WERI-Rb-1 (cell line): ENCODE results near the gene CCDC150.

Experiments used
- DNase-seq: peaks from one replicate; pipeline ENCODE4 v3.0.0-alpha.2; 2020
- H3K27ac ChIP-seq: fragments of 250-450 bp; sonication (Bioruptor Pico); 2 replicates; pipeline ENCODE4 v1.5.1; 2020; ENCODE audit warnings: mild to moderate bottlenecking, moderate library complexity
- H3K27me3 ChIP-seq: fragments of 250-450 bp; sonication (Bioruptor Pico); 2 replicates; pipeline ENCODE4 v1.5.1; 2021; ENCODE audit warnings: mild to moderate bottlenecking, low read depth, moderate library complexity; ENCODE audit not compliant: insufficient read depth, severe bottlenecking
- H3K36me3 ChIP-seq: fragments of 250-450 bp; sonication (Bioruptor Pico); 2 replicates; pipeline ENCODE4 v1.5.1; 2020; ENCODE audit warnings: mild to moderate bottlenecking, moderate library complexity
- H3K4me3 ChIP-seq: 2 replicates; pipeline ENCODE4 v1.5.1; 2011; ENCODE audit warnings: low read depth, mild to moderate bottlenecking, control low read depth, low read length
- H3K9me3 ChIP-seq: fragments of 250-450 bp; sonication (Bioruptor Pico); 2 replicates; pipeline ENCODE4 v1.5.1; 2021; ENCODE audit warnings: mild to moderate bottlenecking, moderate library complexity; ENCODE audit not compliant: severe bottlenecking
- TF ChIP-seq, protein P1 (sequence below): IDR thresholded peaks from 2 replicates; pipeline ENCODE4 v1.5.1; 2011; ENCODE audit warnings: low read depth, mild to moderate bottlenecking, control low read depth, inconsistent platforms, low read length

Gene CCDC150

DNA sequence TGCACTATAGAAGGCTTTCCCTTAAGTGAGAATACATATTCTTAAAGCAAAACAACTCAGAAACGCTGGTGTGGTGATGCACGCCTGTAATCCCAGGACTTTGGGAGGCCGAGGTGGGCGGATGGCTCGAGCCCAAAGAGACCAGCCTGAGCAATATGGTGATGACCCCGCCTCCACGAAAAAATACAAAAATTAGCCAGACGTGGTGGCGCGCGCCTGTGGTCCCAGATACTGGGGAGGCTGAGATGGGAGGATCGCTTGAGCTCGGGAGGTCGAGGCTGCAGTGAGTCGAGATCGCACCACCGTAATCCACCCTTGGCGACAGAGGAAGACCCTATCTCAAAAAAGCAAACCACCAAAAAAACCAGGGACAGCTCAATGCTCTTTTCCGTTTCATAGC, 750 bp upstream of the CCDC150 start:
- H3K9me3 ChIP-seq = no peaks in the 10 kb centered on the region
- peak overlapping the region; percentile 1; the same call in 1 of the 2 replicates for H3K4me3 ChIP-seq
- no peaks in the 10 kb centered on the region for H3K27me3 ChIP-seq
- TF ChIP-seq, protein P1, sequence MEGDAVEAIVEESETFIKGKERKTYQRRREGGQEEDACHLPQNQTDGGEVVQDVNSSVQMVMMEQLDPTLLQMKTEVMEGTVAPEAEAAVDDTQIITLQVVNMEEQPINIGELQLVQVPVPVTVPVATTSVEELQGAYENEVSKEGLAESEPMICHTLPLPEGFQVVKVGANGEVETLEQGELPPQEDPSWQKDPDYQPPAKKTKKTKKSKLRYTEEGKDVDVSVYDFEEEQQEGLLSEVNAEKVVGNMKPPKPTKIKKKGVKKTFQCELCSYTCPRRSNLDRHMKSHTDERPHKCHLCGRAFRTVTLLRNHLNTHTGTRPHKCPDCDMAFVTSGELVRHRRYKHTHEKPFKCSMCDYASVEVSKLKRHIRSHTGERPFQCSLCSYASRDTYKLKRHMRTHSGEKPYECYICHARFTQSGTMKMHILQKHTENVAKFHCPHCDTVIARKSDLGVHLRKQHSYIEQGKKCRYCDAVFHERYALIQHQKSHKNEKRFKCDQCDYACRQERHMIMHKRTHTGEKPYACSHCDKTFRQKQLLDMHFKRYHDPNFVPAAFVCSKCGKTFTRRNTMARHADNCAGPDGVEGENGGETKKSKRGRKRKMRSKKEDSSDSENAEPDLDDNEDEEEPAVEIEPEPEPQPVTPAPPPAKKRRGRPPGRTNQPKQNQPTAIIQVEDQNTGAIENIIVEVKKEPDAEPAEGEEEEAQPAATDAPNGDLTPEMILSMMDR = no peak
- H3K27ac ChIP-seq = no peak overlapping the region
- H3K36me3 ChIP-seq = no peaks in the 10 kb centered on the region
- no peak for DNase-seq

DNA sequence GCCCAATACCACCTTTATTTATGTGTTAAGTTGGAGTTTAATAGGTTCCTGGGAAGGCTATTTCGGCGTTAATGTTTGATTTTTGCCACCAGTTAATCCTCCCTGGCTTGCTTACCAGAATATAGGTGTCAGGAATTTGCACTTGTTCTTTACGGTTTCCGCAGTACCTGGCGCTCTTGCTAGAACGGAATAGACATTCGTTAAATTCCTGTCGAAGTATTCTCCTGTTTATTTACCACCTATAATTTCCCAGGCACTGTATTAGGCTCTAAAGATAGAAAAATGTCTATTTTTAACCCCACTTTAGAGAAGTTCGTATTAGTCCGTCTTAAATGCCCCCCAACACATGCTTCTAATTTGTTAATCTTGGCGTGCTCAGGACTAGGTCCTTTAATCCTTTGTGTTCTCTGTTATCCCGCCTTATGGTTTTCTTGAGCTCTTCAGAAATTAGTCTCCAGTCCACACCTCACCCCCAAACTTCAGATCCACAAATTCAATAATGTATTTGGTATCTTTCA, 575 bp downstream of the CCDC150 start:
- Histone ChIP-seq H3K27ac (peak overlapping the region; percentile 79), H3K36me3 (no peaks in the 10 kb centered on the region), H3K4me3 (peak overlapping the region; percentile 73), H3K27me3 (no peaks in the 10 kb centered on the region), H3K9me3 (no peaks in the 10 kb centered on the region)
- DNase-seq = no peak
- TF ChIP-seq, protein P1 = no peak

DNA sequence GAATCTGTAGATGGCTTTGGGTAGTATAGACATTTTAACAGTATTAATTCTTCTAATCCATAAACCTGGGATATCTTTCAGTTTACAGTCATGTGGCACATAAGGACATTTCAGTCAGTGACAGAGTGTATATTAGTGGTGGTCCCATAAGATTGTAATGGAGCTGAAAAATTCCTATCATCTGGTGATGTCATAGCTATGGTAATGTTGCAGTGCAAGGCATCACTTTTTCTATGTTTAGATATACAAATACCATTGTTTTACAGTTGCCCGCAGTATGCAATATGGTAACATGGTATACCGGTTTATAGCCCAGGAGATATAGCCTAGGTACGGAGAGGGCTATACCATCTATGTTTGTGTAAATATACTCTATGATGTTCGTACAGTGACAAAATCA, 9.7 kb downstream of the CCDC150 start:
- TF ChIP-seq, protein P1 = no peak
- H3K27ac ChIP-seq = no peak overlapping the region
- DNase-seq = no peak
- no peak overlapping the region for H3K4me3 ChIP-seq
- peaks cover 3% of the 10 kb centered on the region for H3K36me3 ChIP-seq
- no peaks in the 10 kb centered on the region for H3K27me3 ChIP-seq
- peaks cover 4% of the 10 kb centered on the region for H3K9me3 ChIP-seq

DNA sequence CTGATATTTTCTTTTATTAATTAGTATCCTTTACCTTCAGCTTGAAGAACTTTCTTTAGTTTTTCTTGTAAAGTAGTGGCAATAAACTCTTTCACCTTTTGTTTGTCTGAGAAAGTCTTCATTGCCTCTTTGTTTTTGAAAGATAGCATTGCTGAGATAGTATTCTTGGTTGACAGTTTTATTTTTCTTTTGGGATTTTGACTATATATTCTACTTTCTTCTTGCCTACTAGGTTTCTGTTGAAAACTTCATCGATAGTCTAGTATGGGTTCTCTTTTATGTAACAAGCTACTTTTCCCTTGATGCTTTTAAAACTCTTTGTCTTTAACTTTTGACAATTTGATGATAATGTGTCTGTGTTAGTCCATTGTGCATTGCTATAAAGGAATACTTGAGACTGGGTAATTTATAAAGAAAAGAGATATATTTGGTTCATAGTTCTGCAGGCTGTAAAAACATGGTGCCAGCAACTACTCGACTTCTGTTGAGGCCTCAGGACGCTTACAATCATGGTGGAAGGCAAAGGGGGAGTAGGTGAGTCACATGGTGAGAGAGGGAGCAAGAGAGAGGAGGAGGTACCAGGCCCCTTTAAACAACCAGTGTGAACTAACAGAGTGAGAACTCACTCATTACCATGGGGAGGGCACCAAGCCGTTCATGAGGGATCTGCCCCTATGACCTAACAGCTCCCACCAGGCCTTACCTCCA, 12.0 kb downstream of the CCDC150 start:
- DNase-seq = no peak
- Histone ChIP-seq H3K4me3 (no peak overlapping the region), H3K36me3 (peaks cover 3% of the 10 kb centered on the region), H3K27ac (no peak overlapping the region), H3K27me3 (no peaks in the 10 kb centered on the region), H3K9me3 (peaks cover 4% of the 10 kb centered on the region)
- TF ChIP-seq, protein P1 = no peak

DNA sequence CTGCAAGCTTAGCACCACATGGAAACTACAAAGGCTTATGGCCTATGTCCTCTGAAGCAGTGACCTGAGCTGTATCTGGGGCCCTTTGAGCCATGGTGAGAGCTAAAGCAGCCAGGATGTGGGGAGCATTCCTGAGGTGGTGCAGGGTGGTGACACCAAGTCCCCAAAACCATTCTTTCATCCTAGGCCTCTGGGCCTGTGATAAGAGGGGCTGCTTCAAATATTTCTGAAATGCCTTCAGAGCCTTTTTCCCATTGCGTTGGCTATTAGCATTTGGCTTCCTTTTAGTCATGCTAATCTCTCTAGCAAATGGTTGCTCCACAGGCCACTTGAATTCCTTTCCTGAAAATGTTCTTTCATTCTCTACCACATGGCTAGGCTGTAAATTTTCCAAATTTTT, 13.4 kb downstream of the CCDC150 start:
- Histone ChIP-seq H3K27me3 (no peaks in the 10 kb centered on the region), H3K27ac (no peak overlapping the region), H3K9me3 (peaks cover 4% of the 10 kb centered on the region), H3K36me3 (peaks cover 6% of the 10 kb centered on the region), H3K4me3 (no peak overlapping the region)
- TF ChIP-seq, protein P1 = no peak
- no peak for DNase-seq

DNA sequence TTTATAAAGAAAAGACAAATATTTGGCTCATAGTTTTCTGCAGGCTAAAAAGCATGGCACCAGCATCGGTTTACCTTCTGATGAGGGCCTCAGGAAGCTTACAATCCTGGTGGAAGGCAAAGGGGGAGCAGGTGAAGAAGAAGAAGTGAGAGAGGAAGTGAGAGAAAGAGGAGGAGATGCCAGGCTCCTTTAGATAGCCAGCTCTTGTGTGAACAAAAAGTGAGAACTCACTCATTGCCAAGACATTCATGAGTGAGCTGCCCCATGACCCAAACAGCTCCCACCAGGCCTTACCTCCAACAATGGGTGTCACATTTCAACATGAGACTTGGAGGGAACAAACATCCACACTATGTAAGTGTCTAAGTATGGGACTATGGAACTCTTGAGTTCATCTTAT, 14.3 kb downstream of the CCDC150 start:
- Histone ChIP-seq H3K36me3 (peaks cover 7% of the 10 kb centered on the region), H3K27me3 (no peaks in the 10 kb centered on the region), H3K27ac (no peak overlapping the region), H3K4me3 (no peak overlapping the region), H3K9me3 (peaks cover 4% of the 10 kb centered on the region)
- no peak for DNase-seq
- TF ChIP-seq, protein P1 = no peak
